HG02678 (cell line): Measurements from ENCODE around the gene TBC1D14.

Source experiments
- ATAC-seq: cut with Tn5 transposase; IDR thresholded peaks from one replicate; pipeline ENCODE4 v1.9.1; 2021; ENCODE audit warnings: mild to moderate bottlenecking, moderate library complexity; ENCODE audit not compliant: unreplicated experiment

TBC1D14 gene

DNA sequence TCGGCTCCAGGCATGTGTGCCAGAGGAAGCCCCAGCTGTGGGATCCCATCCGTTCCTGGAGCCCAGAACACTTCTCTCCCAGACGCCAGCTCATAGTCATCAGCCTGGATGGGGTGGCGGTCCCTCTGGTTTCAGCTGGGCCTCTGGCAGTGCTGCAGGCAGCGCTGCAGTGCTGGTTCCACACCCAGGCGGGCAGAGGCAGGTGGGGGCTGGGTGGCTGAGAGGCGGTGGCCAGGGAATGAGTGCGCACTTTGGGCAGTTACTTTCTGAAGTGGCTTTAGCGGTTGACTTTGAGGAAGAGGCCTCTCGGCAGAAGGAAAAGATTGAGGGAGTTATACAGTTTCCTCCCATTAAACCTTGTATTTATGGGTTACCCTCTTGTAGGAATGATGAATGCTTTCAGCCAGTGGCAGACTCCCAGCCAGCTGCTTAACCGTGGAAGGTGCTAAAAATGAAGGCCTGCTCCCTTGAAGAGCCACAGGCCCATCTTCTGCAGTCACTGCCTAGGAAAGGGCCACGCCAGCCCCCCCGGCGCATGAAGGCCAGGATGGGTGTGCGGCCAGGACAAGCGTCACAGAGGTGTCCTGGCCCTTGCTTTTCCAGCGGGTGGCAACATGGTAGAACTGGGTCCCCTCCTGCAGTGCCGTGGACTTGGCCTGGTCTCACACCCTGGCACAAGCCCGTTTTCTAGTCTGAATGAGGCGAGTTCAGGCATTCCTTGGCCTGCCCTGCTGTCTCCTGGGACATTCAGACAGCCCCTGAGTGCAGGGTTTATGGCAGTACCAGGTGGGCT is 143.5 kb downstream of the TBC1D14 start:
- ATAC-seq: no peak

DNA sequence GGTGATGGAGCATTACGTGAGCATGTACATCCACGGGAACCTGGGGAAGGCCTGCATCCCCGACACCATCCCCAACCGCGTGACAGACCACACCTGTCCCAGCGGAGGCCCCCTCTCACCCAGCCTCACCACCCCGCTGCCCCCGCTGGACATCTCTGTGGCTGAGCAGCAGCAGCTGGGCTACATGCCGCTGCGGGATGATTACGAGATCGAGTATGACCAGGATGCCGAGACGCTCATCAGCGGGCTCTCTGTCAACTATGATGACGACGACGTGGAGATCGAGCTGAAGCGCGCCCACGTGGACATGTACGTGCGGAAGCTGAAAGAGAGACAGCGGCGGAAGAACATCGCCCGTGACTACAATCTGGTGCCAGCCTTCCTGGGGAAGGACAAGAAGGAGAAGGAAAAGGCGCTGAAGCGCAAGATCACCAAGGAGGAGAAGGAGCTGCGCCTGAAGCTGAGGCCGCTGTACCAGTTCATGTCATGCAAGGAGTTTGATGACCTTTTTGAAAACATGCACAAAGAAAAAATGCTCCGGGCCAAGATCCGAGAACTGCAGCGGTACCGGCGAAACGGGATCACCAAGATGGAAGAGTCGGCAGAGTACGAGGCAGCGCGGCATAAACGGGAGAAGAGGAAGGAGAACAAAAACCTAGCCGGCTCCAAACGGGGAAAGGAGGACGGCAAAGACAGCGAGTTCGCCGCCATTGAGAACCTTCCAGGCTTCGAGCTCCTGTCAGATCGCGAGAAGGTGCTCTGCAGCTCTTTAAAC is 144.7 kb downstream of the TBC1D14 start:
- ATAC-seq: no peak

DNA sequence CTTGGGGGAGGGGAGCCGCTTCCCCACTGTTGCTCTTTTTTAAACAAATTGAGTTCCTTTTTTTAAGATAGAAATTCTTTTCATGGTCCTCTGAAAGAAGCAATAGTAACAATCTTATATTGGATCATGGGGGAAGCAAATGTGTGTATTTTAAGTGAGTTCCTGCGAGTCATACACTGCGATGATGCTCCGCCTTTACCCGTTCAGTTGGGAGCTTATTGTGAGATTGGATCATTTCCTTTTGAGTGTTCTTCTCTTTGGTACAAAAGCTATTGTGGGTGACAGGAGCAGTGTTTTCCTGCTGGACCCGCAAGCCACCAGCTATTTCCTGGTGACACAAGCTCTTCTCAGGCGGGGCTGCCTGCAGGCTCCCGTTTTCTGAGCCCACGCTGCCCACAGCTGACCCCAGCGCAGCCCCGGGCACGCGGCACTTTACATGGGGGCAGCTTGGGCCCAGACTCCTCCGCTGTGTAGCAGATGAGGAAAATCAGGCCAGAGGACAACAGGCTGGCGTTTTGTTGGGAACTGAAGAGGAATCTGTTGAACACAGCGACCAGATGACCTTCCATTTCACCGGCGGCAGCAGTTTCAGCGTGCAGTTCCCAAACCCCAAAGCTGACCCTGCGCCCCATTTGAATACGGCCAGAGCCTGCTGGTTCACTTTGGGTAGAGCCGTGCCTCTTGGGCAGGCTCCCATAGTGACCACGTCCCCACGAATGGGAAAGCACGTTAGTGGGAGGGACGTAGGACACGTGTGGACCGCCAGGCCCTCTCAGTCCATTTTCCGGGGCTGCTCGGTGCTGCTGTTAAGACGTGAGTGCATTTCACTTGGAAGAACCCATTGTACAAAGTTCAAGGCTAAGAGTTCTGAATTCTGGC is 145.7 kb downstream of the TBC1D14 start:
- ATAC-seq: no peak

DNA sequence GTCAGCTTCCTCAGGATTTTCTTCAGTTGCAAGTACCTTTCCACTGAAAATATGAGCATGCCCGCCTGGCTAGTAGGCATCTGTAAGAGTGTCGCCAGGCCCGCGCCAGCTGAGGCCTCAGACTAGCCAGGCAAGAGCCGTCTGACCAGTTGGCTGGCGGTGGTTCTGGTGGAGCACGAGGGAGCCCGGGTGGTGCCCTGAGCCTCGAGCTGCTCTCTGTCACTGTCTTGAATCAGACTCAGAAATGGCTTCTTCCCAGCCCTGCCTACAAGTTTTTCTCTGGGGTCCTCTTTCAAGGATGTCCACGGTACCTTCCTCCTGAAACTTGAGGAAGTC is 146.3 kb downstream of the TBC1D14 start:
- ATAC-seq: no peak

DNA sequence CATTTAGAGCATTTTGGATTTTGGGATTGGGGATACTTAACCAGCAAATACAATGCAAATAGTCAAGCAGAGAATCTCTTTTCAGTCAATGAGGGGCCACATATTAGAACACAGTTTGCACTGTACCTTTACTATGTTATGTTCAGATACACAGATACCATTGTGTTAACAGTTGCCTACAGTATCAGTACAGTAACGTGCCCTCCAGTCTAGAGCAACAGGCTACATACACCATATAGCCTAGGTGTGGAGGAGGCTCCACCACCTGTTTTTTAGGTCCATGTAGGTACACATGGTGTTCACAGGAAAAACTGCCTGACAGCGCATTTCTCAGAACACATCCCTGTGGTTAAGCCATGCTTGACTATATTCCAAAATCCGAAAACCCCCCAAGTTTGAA is 149.2 kb downstream of the TBC1D14 start:
- ATAC-seq: no peak

DNA sequence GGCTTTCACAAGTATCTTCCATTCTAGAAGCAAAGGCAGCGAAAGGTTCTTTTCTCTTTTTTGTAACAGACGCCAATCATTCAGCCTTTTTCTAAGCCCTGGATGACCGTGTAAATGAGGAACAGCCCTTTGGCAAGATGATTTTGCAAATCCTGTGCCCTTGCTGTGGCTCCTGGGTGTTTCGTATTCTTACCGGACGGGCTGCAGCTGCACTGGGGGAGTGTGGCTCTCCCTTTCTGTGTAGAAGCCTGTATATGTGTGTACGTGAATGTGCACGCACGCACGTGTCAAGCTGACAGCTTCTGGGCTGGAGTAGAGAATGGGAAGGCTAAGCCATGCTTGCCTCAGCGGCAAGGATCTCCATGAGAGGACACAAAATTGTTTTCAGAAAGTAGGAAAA is 150.0 kb downstream of the TBC1D14 start:
- ATAC-seq: no peak

DNA sequence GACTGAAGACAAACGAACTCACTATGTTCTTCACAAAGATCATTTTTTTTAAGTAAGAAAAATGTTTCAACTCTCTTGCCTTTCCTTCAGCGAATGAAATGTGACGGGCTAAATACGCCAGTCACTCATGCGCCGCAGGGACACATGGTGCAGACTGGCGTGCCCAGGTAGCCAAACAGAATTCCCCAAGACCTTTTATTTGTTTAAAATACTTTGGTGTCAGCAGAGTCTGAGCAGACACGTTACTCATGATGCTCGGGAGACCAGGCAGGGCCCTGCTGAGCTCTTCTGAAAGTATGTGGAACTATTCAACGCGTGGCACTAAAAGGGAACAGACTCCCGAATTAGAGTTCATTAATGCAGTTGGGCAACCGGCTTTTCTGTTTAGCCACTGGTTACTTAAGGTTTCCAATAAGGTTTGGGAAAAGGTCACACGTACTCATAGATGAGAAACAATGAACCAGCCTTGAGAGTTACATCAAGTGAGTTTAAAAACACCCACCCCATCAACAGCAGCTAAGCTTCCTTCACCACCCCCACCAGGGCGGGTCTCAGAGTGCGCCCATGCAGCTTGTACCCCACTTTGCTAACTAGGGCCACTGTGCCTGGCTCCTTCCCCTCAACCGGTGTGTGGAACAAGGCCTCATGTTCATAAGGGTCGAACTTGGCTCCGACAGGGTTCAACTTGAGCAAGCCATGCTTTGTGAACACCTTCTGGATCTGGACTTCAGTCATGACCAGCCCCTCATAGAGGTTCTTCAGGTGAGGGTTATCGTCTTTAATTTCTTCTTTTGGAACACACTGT is 150.9 kb downstream of the TBC1D14 start:
- no peak for ATAC-seq

DNA sequence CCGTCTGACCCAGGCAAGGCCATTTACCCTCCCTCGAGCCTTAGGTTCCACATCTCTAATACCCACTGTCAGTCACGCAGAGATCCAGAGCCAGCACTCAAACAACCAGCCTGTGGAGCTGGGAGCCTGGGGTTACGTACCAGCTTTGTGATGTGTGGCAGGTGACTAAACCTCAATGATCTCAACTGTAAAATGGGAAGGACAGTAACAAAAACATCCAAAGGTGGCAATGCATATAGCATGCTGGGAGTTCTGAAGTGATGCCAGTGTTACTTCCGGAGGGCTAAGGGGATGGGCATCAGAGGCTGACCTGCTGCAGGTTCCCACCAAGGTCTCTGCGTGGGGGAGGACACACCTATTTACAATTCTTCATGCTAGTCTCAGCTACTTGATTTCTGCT is 152.2 kb downstream of the TBC1D14 start:
- no peak for ATAC-seq

DNA sequence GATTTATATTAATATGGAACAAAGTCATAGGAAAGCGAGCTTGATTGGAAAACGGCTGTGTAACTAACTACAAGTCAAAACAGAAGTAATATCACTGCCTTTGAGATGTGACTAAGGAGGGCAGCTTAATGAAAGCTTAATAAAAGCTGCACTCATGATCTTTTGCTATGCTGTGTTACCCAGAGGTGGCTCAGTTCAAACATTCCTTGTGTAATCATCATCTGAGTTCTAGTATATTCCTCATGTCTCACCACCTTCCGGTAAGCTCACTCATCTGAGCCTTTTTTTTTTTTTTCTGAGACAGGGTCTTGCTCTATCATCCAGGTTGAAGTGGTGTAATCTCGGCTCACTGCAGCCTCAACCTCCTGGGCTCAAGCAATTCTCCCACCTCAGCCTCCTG is 153.2 kb downstream of the TBC1D14 start:
- no peak for ATAC-seq

DNA sequence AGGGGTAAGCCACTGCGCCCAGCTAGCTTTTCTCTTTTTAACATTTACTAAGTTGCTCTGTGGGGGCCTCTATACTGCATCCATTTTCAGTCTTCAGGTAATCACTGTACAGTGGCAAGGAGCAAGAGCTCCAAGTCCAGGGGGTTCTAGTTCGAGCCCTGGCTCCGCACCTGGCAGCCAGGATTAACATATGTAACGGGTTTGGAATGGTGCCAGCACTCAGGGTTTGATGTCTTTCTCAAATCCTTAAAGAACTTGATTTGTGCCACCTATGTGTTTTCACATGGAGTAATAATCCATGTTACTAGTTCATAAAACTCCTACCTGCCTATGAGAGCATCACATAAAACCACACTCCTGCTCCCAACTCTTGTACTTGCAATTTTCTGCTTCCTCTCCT is 153.7 kb downstream of the TBC1D14 start:
- ATAC-seq: no peak

DNA sequence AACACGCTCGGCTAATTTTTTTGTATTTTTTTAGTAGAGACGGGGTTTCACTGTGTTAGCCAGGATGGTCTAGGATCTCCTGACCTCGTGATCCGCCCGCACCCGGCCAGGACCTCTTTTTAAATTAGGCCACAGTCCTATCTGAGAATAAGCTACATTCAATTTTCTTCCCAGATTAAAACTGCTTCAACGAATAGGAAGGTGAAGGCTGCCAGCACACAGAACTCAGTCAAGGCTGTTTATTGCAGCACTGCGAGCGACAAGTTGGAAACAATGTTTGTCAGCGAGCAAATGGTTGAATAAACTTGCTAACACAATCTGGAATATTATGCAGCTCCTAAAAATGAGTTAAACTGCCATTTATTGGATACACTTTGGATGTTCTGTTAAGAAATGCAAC is 156.4 kb downstream of the TBC1D14 start:
- no peak for ATAC-seq

DNA sequence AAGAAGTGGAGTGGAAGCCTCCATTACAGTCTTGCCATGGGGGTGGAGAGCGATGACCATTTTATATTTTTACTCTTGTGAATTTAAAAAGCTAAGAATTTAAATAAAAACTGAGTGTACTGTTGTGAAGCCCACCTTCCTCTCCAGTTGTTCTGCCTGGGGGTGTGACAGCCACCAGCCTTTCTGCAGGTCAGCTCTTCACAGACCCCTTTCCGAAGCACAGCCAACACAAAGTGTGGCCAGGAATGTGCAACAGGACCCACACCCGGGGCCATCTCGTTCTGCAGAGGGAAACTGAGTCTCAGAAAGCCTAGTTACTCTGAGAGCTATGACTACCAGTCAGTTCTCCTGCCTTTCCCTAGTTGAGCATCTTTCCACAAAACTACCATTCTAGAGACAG is 156.9 kb downstream of the TBC1D14 start:
- ATAC-seq: no peak

DNA sequence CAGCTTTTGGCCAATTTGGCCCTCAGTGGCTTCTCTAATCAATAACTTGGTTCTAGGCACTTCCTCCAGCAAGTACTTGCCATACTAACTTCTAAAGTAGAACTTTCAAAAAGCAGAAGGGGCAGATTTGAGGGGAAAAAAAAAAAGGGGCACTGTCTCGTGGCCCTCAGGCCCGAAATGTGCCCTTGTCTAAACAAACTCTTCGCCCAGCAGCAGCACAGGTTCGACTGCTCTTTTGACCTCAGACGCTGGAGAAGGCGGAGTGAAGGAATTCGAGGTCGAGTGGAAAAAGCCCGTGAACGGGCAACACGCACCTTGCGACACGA is 157.5 kb downstream of the TBC1D14 start:
- no peak for ATAC-seq

DNA sequence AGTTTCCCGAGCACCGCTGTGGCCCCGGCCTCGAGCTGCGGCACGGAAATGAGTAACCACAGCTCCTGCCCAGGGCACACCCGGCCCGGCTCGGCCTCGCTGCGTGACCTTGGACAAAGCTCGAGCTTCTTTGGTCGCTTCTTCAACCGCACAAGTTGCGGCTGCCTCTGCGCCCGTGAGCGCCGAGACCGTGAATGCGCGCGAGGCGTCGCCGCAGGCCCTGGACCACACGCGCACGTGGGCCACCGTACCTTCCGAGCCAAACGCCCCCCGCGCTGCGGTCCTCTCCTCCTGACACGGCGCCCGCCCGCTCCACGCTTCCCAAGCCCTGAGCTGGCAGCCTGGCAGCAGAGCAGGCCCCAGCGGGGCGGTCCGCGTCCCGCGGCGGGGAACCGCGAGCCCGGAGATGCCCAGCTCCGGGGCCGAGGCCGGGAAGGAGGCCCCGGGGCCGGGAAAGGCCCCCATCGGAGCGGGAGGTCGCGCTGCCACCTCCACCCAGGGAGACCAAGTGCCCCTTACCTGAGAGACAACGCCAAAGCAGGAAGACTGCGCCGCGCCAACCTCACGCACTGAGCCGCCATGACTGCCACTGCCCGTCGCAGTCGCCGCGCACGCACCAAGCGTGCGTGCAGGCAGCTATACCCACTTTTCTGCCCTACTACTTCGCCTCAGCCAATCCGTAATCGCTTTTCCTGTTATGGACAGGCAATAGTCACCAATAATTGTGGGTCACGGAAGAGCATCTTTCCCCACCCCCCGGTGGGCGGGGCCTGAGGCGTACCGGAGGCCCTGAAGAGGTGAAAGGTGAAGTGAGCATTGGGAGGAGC is 158.0 kb downstream of the TBC1D14 start, which contains the start of gene GRPEL1:
Gene GRPEL1 (minus strand): TSS at position 613 of the 827 bp plus-strand sequence. CDS start 32 bp downstream, at position 581.
- ATAC-seq: peak; percentile 92

DNA sequence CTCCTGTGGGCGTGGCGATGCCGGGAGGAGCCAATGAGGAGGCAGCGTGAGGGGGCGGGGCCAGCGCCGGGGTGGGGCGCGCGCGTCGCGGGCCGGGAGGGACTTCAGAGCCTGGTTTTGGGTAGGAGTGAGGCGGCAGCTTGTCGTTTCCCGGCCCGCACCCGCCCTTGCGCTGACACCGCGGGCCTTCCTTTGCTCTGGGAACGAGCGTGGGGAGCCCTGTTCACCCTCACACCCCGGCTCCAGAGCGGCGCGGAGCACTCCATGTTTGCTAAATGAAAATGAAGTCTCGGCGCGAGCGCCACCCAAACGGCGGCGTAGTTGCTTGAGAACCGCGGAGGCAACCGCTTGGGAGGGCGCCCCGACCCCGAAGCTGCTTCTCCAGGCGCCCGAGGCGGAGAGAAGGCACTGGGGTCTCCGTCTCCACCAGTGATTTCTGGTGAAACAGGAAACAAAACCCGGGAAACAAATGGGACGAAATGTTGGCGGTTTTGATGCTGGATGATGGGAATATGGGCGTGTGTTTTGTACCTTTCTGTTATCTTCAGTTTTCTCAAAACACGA is 158.7 kb downstream of the TBC1D14 start:
- ATAC-seq: peak; percentile 14

DNA sequence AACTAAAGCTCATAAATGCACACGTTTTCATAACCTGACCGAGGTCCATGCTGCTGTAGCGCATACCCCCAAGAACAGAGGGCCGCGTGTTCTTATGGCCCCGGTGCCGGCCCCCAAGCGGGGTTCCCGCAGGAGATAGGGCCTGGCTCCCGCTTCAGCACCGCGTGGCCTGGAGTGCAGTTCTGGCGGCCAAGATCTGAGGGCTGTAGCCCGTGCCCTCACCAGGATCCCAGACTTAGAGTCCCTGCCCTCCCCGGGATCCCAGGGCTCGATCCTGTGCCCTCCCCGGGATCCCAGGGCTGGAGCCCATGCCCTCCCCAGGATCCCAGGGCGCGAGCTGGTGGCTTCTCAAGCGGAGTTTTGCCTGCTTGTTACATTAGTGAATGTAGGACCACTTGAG is 159.3 kb downstream of the TBC1D14 start:
- ATAC-seq: no peak

DNA sequence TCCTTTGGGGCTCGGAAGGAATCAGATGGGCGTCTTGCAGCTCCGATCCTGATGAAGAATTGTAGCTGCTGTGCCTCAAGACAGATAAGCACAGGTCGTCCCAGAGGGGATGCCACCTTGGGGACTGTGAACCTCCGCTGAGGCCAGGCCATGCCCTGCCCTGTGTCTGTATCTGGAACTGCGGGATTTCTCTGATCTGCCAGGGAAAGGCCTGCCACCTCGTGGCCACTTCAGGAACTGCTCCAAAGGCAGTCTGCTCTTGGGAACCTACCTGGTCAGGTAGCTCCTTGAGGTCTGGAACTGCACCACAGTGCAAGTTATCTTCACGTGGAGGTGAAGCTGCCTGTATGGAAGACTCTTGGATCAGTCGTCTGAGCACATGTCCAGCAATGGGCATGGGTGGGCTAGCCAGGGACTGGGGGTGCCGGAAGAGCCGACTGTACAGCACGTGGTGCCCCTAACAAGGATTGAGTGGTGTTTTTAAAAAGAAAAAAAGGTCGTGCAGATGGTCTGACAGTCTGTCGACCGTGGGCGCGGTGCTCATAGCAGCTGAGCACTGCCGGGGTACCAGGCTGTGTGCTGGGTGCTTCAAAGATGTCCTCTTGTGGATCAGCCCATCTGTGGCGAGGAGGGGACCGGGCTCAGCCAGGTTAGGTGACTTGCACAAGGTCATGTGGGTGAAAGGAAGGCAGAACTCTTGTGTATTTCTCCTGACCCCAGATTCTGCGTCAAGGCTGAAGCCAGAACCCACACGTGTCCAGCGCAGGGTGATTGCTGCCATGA is 161.3 kb downstream of the TBC1D14 start:
- ATAC-seq: no peak

DNA sequence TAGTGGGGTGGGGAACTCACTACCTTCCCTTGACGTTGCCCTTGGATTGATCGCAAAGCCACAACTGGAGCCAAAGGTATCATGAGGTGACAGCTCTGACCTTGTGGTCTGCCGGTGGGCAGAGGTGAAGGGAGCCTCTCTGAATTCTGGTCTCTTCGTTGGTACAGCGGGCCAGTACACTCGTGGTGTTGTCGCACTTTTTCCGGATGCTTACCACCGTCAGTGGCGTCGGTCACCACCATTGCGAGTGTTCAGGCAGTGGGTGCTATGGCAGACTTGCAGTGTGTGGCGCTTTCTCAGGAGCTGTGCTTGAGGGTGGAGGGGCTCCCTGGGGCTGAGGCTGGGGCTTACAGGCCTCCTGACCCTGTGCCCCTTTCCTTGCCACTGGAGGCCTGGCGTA is 163.4 kb downstream of the TBC1D14 start:
- ATAC-seq: no peak
